ENCODE results near the gene ANXA8. TPM values are rescaled to one million over a fixed set of nuclear protein-coding genes. Genes with fewer than 3 reads are reported as not detected.

ANXA8 gene
- total and polyA plus RNA-seq, 2 donors (not counting 3 experiments of a cell fraction or from before 2014, with no cell fraction given): not detected

GRCh38 chr10:47453141-47454007 lies 30.5 kb downstream of the ANXA8 start:
- POLR2A ChIA-PET: no interaction called here

GRCh38 chr10:47452495-47453140 lies 31.3 kb downstream of the ANXA8 start:
- H2AFZ ChIP-seq (ENCODE audit: low read depth, low read length): no peak overlapping the region
- no peaks in the 10 kb centered on the region for H3K27me3 ChIP-seq (ENCODE audit: control insufficient read depth in 2 of 2, insufficient read depth in 2 of 2, low read length in 2 of 2)
- DNase-seq (ENCODE audit: low read depth, low spot score) (no peak), FAIRE-seq (no peak)
- no peaks in the 10 kb centered on the region for H3K36me3 ChIP-seq (ENCODE audit: control insufficient read depth in 2 of 2, extremely low read depth in 1 of 2, insufficient read depth in 2 of 2, low read length in 2 of 2)
- POLR2A ChIA-PET: no interaction called here
- H4K20me1 ChIP-seq (replicated peaks; ENCODE audit: control insufficient read depth, extremely low read depth, insufficient read depth, low read length): no peaks in the 10 kb centered on the region
- H3K4me1 ChIP-seq (ENCODE audit: control insufficient read depth, extremely low read depth, insufficient read depth, low read length): no peaks in the 10 kb centered on the region
- no TSS peak for BruUV-seq (replicated peaks)
- no peaks in the 10 kb centered on the region for H3K9me1 ChIP-seq (replicated peaks; ENCODE audit: control insufficient read depth, extremely low read depth, insufficient read depth, low read length)
- intact Hi-C loops (cut with micrococcal nuclease): no loop called here
- no peak overlapping the region for H3K27ac ChIP-seq (ENCODE audit: insufficient read depth, low read depth, low read length)
- dilution Hi-C loops (cut with MboI; ENCODE audit: extremely low pct_ligation_motif_present, low sequenced_read_pairs): no loop called here
- no peak overlapping the region for H3K4me2 ChIP-seq (ENCODE audit: insufficient read depth, low read length)
- H3K4me3 ChIP-seq (replicated peaks in 1 of 3; ENCODE audit: insufficient read depth in 1 of 3, low read depth in 1 of 3, low read length in 3 of 3): no peak overlapping the region
- CTCF ChIA-PET: interaction anchor here (0.9 kb wide), 1 partner anchor 68 kb away, joined by 3 read pairs; the partner anchor contains the start of gene ZNF488
- H3K79me2 ChIP-seq (ENCODE audit: control insufficient read depth, insufficient read depth, low read length): no peaks in the 10 kb centered on the region
- no peak overlapping the region for H3K9ac ChIP-seq (replicated peaks; ENCODE audit: extremely low read depth, insufficient read depth, low read length)
- no peaks in the 10 kb centered on the region for H3K9me3 ChIP-seq (replicated peaks; ENCODE audit: control insufficient read depth, insufficient read depth, low read length)
- TF ChIP-seq POLR2A (IDR thresholded peaks at IDR 0.05; ENCODE audit: low read depth, low read length): no peak
- no peak for TF ChIP-seq POLR2AphosphoS5 (IDR thresholded peaks at IDR 0.05; ENCODE audit: insufficient read depth, low read depth, low read length)
- TF ChIP-seq CTCF (IDR thresholded peaks at IDR 0.05; ENCODE audit: extremely low read depth in 1 of 2, insufficient read depth in 1 of 2, low read depth in 1 of 2, low read length in 2 of 2): no peak
- TF ChIP-seq, protein P1, sequence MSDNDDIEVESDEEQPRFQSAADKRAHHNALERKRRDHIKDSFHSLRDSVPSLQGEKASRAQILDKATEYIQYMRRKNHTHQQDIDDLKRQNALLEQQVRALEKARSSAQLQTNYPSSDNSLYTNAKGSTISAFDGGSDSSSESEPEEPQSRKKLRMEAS (IDR thresholded peaks at IDR 0.05; ENCODE audit: insufficient read depth, insufficient read length): no peak
- TF ChIP-seq MYC (IDR thresholded peaks at IDR 0.05; ENCODE audit: low read depth, low read length): no peak
- TF ChIP-seq FOS (IDR thresholded peaks at IDR 0.05; ENCODE audit: borderline replicate concordance, insufficient read depth, low read length): no peak
- TF ChIP-seq EZH2 (IDR thresholded peaks at IDR 0.05; ENCODE audit: borderline replicate concordance, low read depth, low read length, severe bottlenecking): no peak
- TF ChIP-seq GATA2 (IDR thresholded peaks at IDR 0.05; ENCODE audit: insufficient read depth, insufficient read length, low read depth, low read length): no peak
- no peak for TF ChIP-seq JUN (IDR thresholded peaks at IDR 0.05; ENCODE audit: borderline replicate concordance, insufficient read depth, insufficient read length, low read depth)

More at GRCh38 chr10:47453141-47454007, 30.5 kb downstream of the ANXA8 start:
- Histone ChIP-seq H3K9me1 (replicated peaks; ENCODE audit: control insufficient read depth, extremely low read depth, insufficient read depth, low read length) (no peaks in the 10 kb centered on the region), H2AFZ (ENCODE audit: low read depth, low read length) (no peak overlapping the region), H3K27me3 (ENCODE audit: control insufficient read depth in 2 of 2, insufficient read depth in 2 of 2, low read length in 2 of 2) (no peaks in the 10 kb centered on the region), H3K4me3 (replicated peaks in 1 of 3; ENCODE audit: insufficient read depth in 1 of 3, low read depth in 1 of 3, low read length in 3 of 3) (no peak overlapping the region), H3K79me2 (ENCODE audit: control insufficient read depth, insufficient read depth, low read length) (no peaks in the 10 kb centered on the region), H3K9ac (replicated peaks; ENCODE audit: extremely low read depth, insufficient read depth, low read length) (no peak overlapping the region), H3K4me1 (ENCODE audit: control insufficient read depth, extremely low read depth, insufficient read depth, low read length) (no peaks in the 10 kb centered on the region), H3K27ac (ENCODE audit: insufficient read depth, low read depth, low read length) (no peak overlapping the region), H3K4me2 (ENCODE audit: insufficient read depth, low read length) (no peak overlapping the region), H3K9me3 (replicated peaks; ENCODE audit: control insufficient read depth, insufficient read depth, low read length) (no peaks in the 10 kb centered on the region), H4K20me1 (replicated peaks; ENCODE audit: control insufficient read depth, extremely low read depth, insufficient read depth, low read length) (no peaks in the 10 kb centered on the region), H3K36me3 (ENCODE audit: control insufficient read depth in 2 of 2, extremely low read depth in 1 of 2, insufficient read depth in 2 of 2, low read length in 2 of 2) (no peaks in the 10 kb centered on the region)
- intact Hi-C loops (cut with micrococcal nuclease): no loop called here
- FAIRE-seq (no peak), DNase-seq (ENCODE audit: low read depth, low spot score) (no peak)
- TF ChIP-seq POLR2A (IDR thresholded peaks at IDR 0.05; ENCODE audit: low read depth, low read length) (no peak), EZH2 (IDR thresholded peaks at IDR 0.05; ENCODE audit: borderline replicate concordance, low read depth, low read length, severe bottlenecking) (no peak), JUN (IDR thresholded peaks at IDR 0.05; ENCODE audit: borderline replicate concordance, insufficient read depth, insufficient read length, low read depth) (no peak)
- BruUV-seq (replicated peaks): no TSS peak
- dilution Hi-C loops (cut with MboI; ENCODE audit: extremely low pct_ligation_motif_present, low sequenced_read_pairs): no loop called here
- CTCF ChIA-PET: interaction anchor here (0.9 kb wide), 1 partner anchor 69 kb away, joined by 3 read pairs; the partner anchor contains the start of gene ZNF488

Data from endothelial cell of umbilical vein (primary cell).